Naive thymus-derived CD4-positive, alpha-beta T cell (primary cell): ENCODE results near the gene VANGL1. TPM values are rescaled to one million over a fixed set of nuclear protein-coding genes. Genes with fewer than 3 reads are reported as not detected.

Experiments
- ATAC-seq: fragments of 150-1000 bp; cut with Tn5 transposase; 2 replicates; pipeline ENCODE4 v1.10.0; 2021; ENCODE audit warnings: mild to moderate bottlenecking, moderate library complexity
- CTCF ChIA-PET: fragments of 350-600 bp; sonication (Branson Sonifier 250); formaldehyde crosslinking; loops from one replicate; lab custom pipeline; 2021; ENCODE audit warnings: antibody characterized with exemption; lab: Charles Lee
- POLR2A ChIA-PET: fragments of 350-600 bp; sonication (Branson Sonifier 250); formaldehyde crosslinking; loops from one replicate; lab custom pipeline; 2021; ENCODE audit warnings: antibody characterized with exemption, inconsistent platforms; lab: Charles Lee
- DNase-seq, 9 donors: peaks; one replicate each; pipeline versions ENCODE4 v3.0.0 to v3.0.0-alpha.2; 2020 to 2022; ENCODE audit warnings: mixed read lengths in 1 of 9
- H3K27ac ChIP-seq: one replicate; pipeline ENCODE4 v1.7.0; 2013; ENCODE audit warnings: mild to moderate bottlenecking, low read depth, low read length, moderate library complexity
- H3K27me3 ChIP-seq, 2 donors: one replicate each; pipeline ENCODE4 v1.7.0; 2013; ENCODE audit warnings: low read length in 2 of 2, mild to moderate bottlenecking in 2 of 2, moderate library complexity in 2 of 2; ENCODE audit not compliant: control insufficient read depth in 2 of 2, insufficient read depth in 2 of 2
- H3K36me3 ChIP-seq, 3 experiments: 1 replicate in 2 of 3; 2 replicates in 1 of 3; pipeline ENCODE4 v1.7.0; 2013; ENCODE audit warnings: low read length in 3 of 3, mild to moderate bottlenecking in 3 of 3, moderate library complexity in 1 of 3; ENCODE audit not compliant: insufficient read depth in 3 of 3, control insufficient read depth in 2 of 3
- H3K4me1 ChIP-seq, 2 donors: one replicate each; pipeline ENCODE4 v1.7.0; 2013; ENCODE audit warnings: low read length in 2 of 2, mild to moderate bottlenecking in 2 of 2, moderate library complexity in 1 of 2; ENCODE audit not compliant: control insufficient read depth in 2 of 2, insufficient read depth in 2 of 2
- H3K4me3 ChIP-seq: 2 replicates; pipeline ENCODE4 v1.7.0; 2013; ENCODE audit warnings: mild to moderate bottlenecking, low read length
- H3K9me3 ChIP-seq, 3 experiments: 1 replicate in 2 of 3; 2 replicates in 1 of 3; pipeline ENCODE4 v1.7.0; 2013; ENCODE audit warnings: low read length in 3 of 3; ENCODE audit not compliant: control insufficient read depth in 2 of 3
- H3K27ac Mint-ChIP-seq, 9 donors: one replicate each; pipeline ENCODE4 v1.8.0; 2020 to 2022; ENCODE audit warnings: mixed read lengths in 9 of 9, mild to moderate bottlenecking in 8 of 9, moderate library complexity in 5 of 9, inconsistent platforms in 2 of 9
- H3K27me3 Mint-ChIP-seq, 5 donors: one replicate each; pipeline ENCODE4 v1.8.0; 2021 to 2022; ENCODE audit warnings: mixed read lengths in 5 of 5, mild to moderate bottlenecking in 1 of 5
- H3K36me3 Mint-ChIP-seq, 5 donors: one replicate each; pipeline ENCODE4 v1.8.0; 2020 to 2022; ENCODE audit warnings: mixed read lengths in 5 of 5, mild to moderate bottlenecking in 3 of 5, inconsistent platforms in 1 of 5
- H3K4me1 Mint-ChIP-seq, 7 donors: one replicate each; pipeline ENCODE4 v1.8.0; 2020 to 2022; ENCODE audit warnings: mixed read lengths in 7 of 7, mild to moderate bottlenecking in 3 of 7, inconsistent platforms in 1 of 7
- H3K4me3 Mint-ChIP-seq, 10 donors: one replicate each; pipeline ENCODE4 v1.8.0; 2020 to 2022; ENCODE audit warnings: mild to moderate bottlenecking in 10 of 10, mixed read lengths in 10 of 10, moderate library complexity in 6 of 10, inconsistent platforms in 2 of 10
- H3K9me3 Mint-ChIP-seq, 11 donors: one replicate each; pipeline ENCODE4 v1.8.0; 2020 to 2022; ENCODE audit warnings: mixed read lengths in 11 of 11, mild to moderate bottlenecking in 4 of 11, inconsistent platforms in 1 of 11, moderate library complexity in 1 of 11
- intact Hi-C, 2 donors: fragments of 100-400 bp; cut with micrococcal nuclease; formaldehyde crosslinking; loops; one replicate each; pipeline ENCODE4 v1.15.1; 2023
- polyA plus RNA-seq, 2 donors: library from polyadenylated mRNA; unstranded; fragments of 300-500 nt; fragmentation: Illumina TruSeq; gene quantifications; one replicate each; pipeline ENCODE4 v1.2.3, GENCODE V29; 2021
- total RNA-seq, 6 experiments: library from RNA in 5 of 6; stranded (reverse) in 5 of 6; gene quantifications; 1 replicate in 5 of 6; 2 replicates in 1 of 6; pipeline ENCODE4 v1.2.3 and lab custom pipeline; 2021 to 2026

Gene VANGL1
- total and polyA plus RNA-seq, 7 experiments from 2014 or later: 0.54 to 13.3 (median 1.5) TPM

GRCh38 chr1:115658646-115659045, 16.9 kb downstream of the VANGL1 start:
- H3K4me1 ChIP-seq: no peaks in the 10 kb centered on the region
- H3K27me3 ChIP-seq: no peaks in the 10 kb centered on the region
- Mint-ChIP-seq H3K36me3 (peaks cover 0 to 28% (median 0%) of the 10 kb centered on the region in 5 donors), H3K27me3 (peaks cover 0 to 7% (median 0%) of the 10 kb centered on the region in 5 donors), H3K4me3 (no peak overlapping the region), H3K9me3 (no peaks in the 10 kb centered on the region), H3K4me1 (peaks cover 0 to 26% (median 5%) of the 10 kb centered on the region in 7 donors), H3K27ac (no peak overlapping the region)
- ATAC-seq (no peak), DNase-seq (no peak)
- no peak overlapping the region for H3K27ac ChIP-seq
- ChIA-PET CTCF (no interaction called here), POLR2A (no interaction called here)
- H3K36me3 ChIP-seq: no peaks in the 10 kb centered on the region
- H3K9me3 ChIP-seq: no peaks in the 10 kb centered on the region
- no peak overlapping the region for H3K4me3 ChIP-seq
- intact Hi-C loops: no loop called here

GRCh38 chr1:115660151-115660550, 18.4 kb downstream of the VANGL1 start:
- no peak overlapping the region for H3K27ac Mint-ChIP-seq
- no peaks in the 10 kb centered on the region for H3K9me3 Mint-ChIP-seq
- peaks cover 0 to 32% (median 0%) of the 10 kb centered on the region in 5 donors for H3K36me3 Mint-ChIP-seq
- ATAC-seq: no peak
- H3K4me1 ChIP-seq: no peaks in the 10 kb centered on the region
- no peak overlapping the region for H3K27ac ChIP-seq
- no peaks in the 10 kb centered on the region for H3K9me3 ChIP-seq
- ChIA-PET CTCF (no interaction called here), POLR2A (no interaction called here)
- no peak overlapping the region for H3K4me3 Mint-ChIP-seq
- H3K4me1 Mint-ChIP-seq: peaks cover 0 to 18% (median 4%) of the 10 kb centered on the region in 7 donors
- H3K4me3 ChIP-seq: no peak overlapping the region
- peaks cover 0 to 3% (median 0%) of the 10 kb centered on the region in 5 donors for H3K27me3 Mint-ChIP-seq
- DNase-seq: no peak
- H3K27me3 ChIP-seq: no peaks in the 10 kb centered on the region
- no peaks in the 10 kb centered on the region for H3K36me3 ChIP-seq
- intact Hi-C loops: no loop called here

GRCh38 chr1:115661157-115661556, 19.4 kb downstream of the VANGL1 start:
- H3K4me3 Mint-ChIP-seq: no peak overlapping the region
- Histone ChIP-seq H3K4me3 (no peak overlapping the region), H3K4me1 (no peaks in the 10 kb centered on the region), H3K36me3 (no peaks in the 10 kb centered on the region), H3K27me3 (no peaks in the 10 kb centered on the region), H3K27ac (no peak overlapping the region), H3K9me3 (no peaks in the 10 kb centered on the region)
- H3K27me3 Mint-ChIP-seq: no peaks in the 10 kb centered on the region
- H3K9me3 Mint-ChIP-seq: no peaks in the 10 kb centered on the region
- no peak overlapping the region for H3K27ac Mint-ChIP-seq
- H3K4me1 Mint-ChIP-seq: peaks cover 0 to 10% (median 0%) of the 10 kb centered on the region in 7 donors
- intact Hi-C loops: no loop called here
- ATAC-seq (no peak), DNase-seq (no peak)
- H3K36me3 Mint-ChIP-seq: peaks cover 0 to 34% (median 0%) of the 10 kb centered on the region in 5 donors
- CTCF ChIA-PET: no interaction called here
- POLR2A ChIA-PET: no interaction called here

GRCh38 chr1:115665319-115666096, 23.7 kb downstream of the VANGL1 start:
- Histone ChIP-seq H3K4me3 (no peak overlapping the region), H3K27me3 (no peaks in the 10 kb centered on the region), H3K27ac (no peak overlapping the region), H3K9me3 (no peaks in the 10 kb centered on the region), H3K4me1 (no peaks in the 10 kb centered on the region), H3K36me3 (no peaks in the 10 kb centered on the region)
- Mint-ChIP-seq H3K4me3 (no peak overlapping the region), H3K36me3 (peaks cover 0 to 33% (median 0%) of the 10 kb centered on the region in 5 donors), H3K27ac (no peak overlapping the region), H3K4me1 (peaks cover 0 to 10% (median 0%) of the 10 kb centered on the region in 7 donors), H3K9me3 (peaks cover 0 to 3% (median 0%) of the 10 kb centered on the region in 11 donors), H3K27me3 (no peaks in the 10 kb centered on the region)
- CTCF ChIA-PET: no interaction called here
- POLR2A ChIA-PET: no interaction called here
- no peak for ATAC-seq
- intact Hi-C loops: no loop called here
- DNase-seq: no peak

- H3K27ac Mint-ChIP-seq: no peak overlapping the region
- DNase-seq: no peak
- Histone ChIP-seq H3K36me3 (no peaks in the 10 kb centered on the region), H3K27ac (no peak overlapping the region), H3K4me3 (no peak overlapping the region), H3K27me3 (no peaks in the 10 kb centered on the region), H3K9me3 (no peaks in the 10 kb centered on the region), H3K4me1 (no peaks in the 10 kb centered on the region)
- no peak overlapping the region for H3K4me3 Mint-ChIP-seq
- no peak for ATAC-seq
- H3K36me3 Mint-ChIP-seq: peaks cover 0 to 33% (median 0%) of the 10 kb centered on the region in 5 donors
- peaks cover 0 to 3% (median 0%) of the 10 kb centered on the region in 11 donors for H3K9me3 Mint-ChIP-seq
- ChIA-PET POLR2A (no interaction called here), CTCF (no interaction called here)
- H3K4me1 Mint-ChIP-seq: peaks cover 0 to 10% (median 0%) of the 10 kb centered on the region in 7 donors
- intact Hi-C loops: no loop called here
- H3K27me3 Mint-ChIP-seq: no peaks in the 10 kb centered on the region
These were observed 24.4 kb downstream of the VANGL1 start for GRCh38 chr1:115666206-115666605.

GRCh38 chr1:115666702-115667101, 24.9 kb downstream of the VANGL1 start:
- Mint-ChIP-seq H3K36me3 (peaks cover 0 to 34% (median 0%) of the 10 kb centered on the region in 5 donors), H3K27me3 (no peaks in the 10 kb centered on the region), H3K27ac (no peak overlapping the region), H3K9me3 (peaks cover 0 to 3% (median 0%) of the 10 kb centered on the region in 11 donors), H3K4me3 (no peak overlapping the region), H3K4me1 (peaks cover 0 to 10% (median 0%) of the 10 kb centered on the region in 7 donors)
- Histone ChIP-seq H3K27me3 (no peaks in the 10 kb centered on the region), H3K4me1 (no peaks in the 10 kb centered on the region), H3K9me3 (no peaks in the 10 kb centered on the region), H3K4me3 (no peak overlapping the region), H3K27ac (no peak overlapping the region), H3K36me3 (no peaks in the 10 kb centered on the region)
- POLR2A ChIA-PET: no interaction called here
- no peak for DNase-seq
- CTCF ChIA-PET: no interaction called here
- intact Hi-C loops: no loop called here
- no peak for ATAC-seq

- intact Hi-C loops: no loop called here
- Mint-ChIP-seq H3K9me3 (peaks cover 0 to 3% (median 0%) of the 10 kb centered on the region in 11 donors), H3K27me3 (no peaks in the 10 kb centered on the region), H3K27ac (no peak overlapping the region), H3K36me3 (peaks cover 0 to 35% (median 0%) of the 10 kb centered on the region in 5 donors), H3K4me3 (no peak overlapping the region), H3K4me1 (peaks cover 0 to 12% (median 0%) of the 10 kb centered on the region in 7 donors)
- no peaks in the 10 kb centered on the region for H3K36me3 ChIP-seq
- CTCF ChIA-PET: no interaction called here
- no peak overlapping the region for H3K4me3 ChIP-seq
- POLR2A ChIA-PET: no interaction called here
- no peaks in the 10 kb centered on the region for H3K4me1 ChIP-seq
- H3K27ac ChIP-seq: no peak overlapping the region
- DNase-seq (no peak), ATAC-seq (no peak)
- no peaks in the 10 kb centered on the region for H3K27me3 ChIP-seq
- H3K9me3 ChIP-seq: no peaks in the 10 kb centered on the region
These were observed 26.8 kb downstream of the VANGL1 start for GRCh38 chr1:115668579-115668978.
